OCI-LY7 (cell line): Measurements from ENCODE around the gene ZNF284.

Experiments used
- EZH2phosphoT487 ChIP-seq: fragments of 200-600 bp; sonication (generic); IDR thresholded peaks from 2 replicates; pipeline ENCODE4 v1.6.1; 2018; ENCODE audit warnings: low read depth, borderline replicate concordance, mild to moderate bottlenecking, mixed run types, antibody characterized with exemption, low read length, moderate library complexity, mixed read lengths
- TF ChIP-seq, protein P1 (sequence below): fragments of 200-600 bp; sonication (generic); conservative IDR thresholded peaks from 2 replicates; pipeline ENCODE4 v1.5.1; 2014; ENCODE audit warnings: mild to moderate bottlenecking, antibody characterized with exemption, low read length, moderate library complexity, mixed read lengths

DNA sequence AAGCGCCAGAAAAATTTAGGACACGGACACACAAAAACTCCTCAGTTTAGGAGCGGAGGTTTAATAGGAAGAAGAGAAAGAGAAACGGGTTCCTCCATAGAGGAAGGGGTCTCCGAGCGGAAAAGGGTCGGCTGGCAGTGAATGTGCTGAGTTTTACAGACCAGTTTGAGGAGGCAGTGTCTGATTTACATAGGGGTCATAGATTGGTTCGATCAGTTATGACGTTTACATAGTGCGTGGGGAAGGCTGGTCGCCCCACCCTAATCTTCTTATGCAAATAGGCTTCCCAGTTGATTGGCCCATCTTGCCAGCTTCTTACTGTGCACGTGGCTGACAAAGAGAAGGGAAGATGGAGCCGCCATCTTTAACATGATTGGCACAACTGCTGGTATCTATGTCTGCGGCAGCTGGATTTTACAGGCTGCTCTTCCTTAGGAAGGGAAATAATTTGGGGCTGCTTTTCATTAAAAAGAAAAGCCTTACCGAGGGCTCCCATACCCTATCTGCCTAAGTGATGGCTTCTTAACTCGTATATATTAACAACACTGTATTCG, 40.0 kb downstream of the ZNF284 start:
- TF ChIP-seq, protein P1, sequence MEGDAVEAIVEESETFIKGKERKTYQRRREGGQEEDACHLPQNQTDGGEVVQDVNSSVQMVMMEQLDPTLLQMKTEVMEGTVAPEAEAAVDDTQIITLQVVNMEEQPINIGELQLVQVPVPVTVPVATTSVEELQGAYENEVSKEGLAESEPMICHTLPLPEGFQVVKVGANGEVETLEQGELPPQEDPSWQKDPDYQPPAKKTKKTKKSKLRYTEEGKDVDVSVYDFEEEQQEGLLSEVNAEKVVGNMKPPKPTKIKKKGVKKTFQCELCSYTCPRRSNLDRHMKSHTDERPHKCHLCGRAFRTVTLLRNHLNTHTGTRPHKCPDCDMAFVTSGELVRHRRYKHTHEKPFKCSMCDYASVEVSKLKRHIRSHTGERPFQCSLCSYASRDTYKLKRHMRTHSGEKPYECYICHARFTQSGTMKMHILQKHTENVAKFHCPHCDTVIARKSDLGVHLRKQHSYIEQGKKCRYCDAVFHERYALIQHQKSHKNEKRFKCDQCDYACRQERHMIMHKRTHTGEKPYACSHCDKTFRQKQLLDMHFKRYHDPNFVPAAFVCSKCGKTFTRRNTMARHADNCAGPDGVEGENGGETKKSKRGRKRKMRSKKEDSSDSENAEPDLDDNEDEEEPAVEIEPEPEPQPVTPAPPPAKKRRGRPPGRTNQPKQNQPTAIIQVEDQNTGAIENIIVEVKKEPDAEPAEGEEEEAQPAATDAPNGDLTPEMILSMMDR: no peak
- no peak for TF ChIP-seq EZH2phosphoT487
